Measurements from ENCODE around the gene KANSL3.

DNA sequence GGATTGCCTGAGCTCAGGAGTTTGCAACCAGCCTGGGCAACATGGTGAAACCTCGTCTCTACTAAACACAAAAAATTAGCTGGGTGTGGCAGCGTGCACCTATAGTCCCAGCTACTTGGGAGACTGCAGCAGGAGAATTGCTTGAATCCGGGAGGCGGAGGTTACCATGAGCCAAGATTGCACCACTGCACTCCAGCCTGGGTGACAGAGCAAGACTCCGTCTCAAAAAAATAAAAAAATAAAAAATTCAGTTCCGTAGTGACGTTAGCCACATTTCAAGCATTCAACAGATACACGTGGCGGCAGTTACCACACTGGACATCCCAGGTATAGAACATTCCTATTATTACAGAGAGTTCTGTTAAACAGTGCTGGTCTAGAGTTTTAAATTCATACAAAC, 4.5 kb downstream of the KANSL3 start:
- TF ChIP-seq, protein P1, sequence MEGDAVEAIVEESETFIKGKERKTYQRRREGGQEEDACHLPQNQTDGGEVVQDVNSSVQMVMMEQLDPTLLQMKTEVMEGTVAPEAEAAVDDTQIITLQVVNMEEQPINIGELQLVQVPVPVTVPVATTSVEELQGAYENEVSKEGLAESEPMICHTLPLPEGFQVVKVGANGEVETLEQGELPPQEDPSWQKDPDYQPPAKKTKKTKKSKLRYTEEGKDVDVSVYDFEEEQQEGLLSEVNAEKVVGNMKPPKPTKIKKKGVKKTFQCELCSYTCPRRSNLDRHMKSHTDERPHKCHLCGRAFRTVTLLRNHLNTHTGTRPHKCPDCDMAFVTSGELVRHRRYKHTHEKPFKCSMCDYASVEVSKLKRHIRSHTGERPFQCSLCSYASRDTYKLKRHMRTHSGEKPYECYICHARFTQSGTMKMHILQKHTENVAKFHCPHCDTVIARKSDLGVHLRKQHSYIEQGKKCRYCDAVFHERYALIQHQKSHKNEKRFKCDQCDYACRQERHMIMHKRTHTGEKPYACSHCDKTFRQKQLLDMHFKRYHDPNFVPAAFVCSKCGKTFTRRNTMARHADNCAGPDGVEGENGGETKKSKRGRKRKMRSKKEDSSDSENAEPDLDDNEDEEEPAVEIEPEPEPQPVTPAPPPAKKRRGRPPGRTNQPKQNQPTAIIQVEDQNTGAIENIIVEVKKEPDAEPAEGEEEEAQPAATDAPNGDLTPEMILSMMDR (IDR thresholded peaks at IDR 0.05): no peak
- TF ChIP-seq EP300 (IDR thresholded peaks at IDR 0.05) (no peak), POLR2A (IDR thresholded peaks at IDR 0.05) (no peak)
